ENCODE data around the gene FBN1.

Gene FBN1

GRCh38 chr15:48645558-48646330, at the start of gene FBN1:
FBN1 (minus strand) TSS chr15:48645709; CDS start chr15:48644769, 940 bp downstream.
- DNase-seq: no peak

- no peak for DNase-seq
These were observed 48.0 kb upstream of the FBN1 start for GRCh38 chr15:48693484-48693883.

GRCh38 chr15:48688493-48688892, 43.0 kb upstream of the FBN1 start:
- no peak for DNase-seq

GRCh38 chr15:48683991-48684765, 38.7 kb upstream of the FBN1 start:
- DNase-seq: no peak

DNA sequence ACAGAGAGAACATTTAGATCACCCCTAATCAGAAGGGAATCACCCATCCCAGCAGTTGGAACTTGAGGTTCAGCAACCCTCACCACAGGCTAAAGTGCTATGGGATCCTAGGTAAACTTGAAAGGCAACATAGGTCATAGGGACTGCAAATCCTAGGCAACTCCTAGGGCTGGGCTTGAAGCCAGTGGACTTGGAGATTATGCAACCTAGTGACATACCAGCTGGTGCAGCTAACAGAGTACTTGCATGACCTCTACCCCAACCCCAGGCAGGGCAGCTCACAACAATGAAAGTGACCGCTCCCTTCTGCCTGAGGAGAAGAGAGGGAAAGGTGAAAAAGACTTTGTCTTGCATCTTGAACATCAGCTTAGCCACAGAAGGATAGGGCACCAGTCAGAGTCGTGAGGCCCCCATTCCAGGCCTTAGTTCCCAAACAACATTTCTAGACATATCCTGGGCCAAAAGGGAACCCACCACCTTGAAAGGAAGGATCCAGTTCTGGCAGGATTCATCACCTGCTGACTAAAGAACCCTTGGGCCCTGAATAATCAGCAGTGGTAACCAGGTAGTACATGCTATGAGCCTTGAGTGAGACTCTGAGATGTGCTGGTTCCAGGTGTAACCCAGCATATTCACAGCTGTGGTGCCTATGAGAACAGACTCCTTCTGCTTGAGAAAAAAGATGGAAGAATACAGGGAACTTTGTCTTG, 37.6 kb upstream of the FBN1 start:
- no peak for DNase-seq

GRCh38 chr15:48681353-48681752, 35.8 kb upstream of the FBN1 start:
- no peak for DNase-seq

DNA sequence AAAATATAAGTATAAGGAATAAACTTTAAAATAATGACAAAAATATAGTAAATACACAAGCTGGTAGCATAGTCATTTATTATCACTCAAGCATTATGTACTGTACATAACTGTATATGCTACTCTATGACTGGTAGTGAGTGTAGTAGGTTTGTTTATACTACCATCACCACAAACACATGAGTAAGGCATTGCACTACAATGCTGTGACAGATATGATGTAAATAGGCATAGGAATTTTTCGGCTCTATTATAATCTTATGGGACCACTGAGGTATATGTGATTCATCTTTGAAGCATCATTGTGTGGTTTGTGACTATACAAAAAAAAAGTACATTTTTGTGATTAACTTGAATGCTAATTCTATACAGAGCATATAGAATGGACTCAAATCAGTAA, 35.3 kb upstream of the FBN1 start:
- DNase-seq: no peak

- no peak for DNase-seq
These were observed 34.4 kb upstream of the FBN1 start for GRCh38 chr15:48679952-48680351.

DNA sequence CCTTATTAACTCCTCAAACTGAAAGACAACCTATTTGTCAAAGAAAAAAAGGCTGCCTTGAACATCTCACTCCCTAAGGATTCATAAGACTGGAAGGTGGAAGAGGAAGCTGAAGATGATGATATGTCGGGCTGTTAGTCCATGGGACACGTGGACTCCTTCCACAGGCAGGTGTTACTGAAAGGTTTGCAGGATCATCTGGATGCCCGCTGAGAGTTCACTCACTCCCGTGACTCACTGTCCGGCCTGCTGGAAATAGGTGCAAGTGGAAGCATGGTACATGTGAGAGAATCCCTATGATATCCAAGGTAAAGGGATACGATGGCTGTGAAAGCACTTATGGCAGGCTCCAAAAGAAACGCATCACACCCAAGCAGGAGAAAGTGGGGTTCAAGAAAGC, 33.3 kb upstream of the FBN1 start:
- DNase-seq: no peak

GRCh38 chr15:48677821-48678220, 32.3 kb upstream of the FBN1 start:
- no peak for DNase-seq

GRCh38 chr15:48675436-48675835, 29.9 kb upstream of the FBN1 start:
- DNase-seq: no peak

DNA sequence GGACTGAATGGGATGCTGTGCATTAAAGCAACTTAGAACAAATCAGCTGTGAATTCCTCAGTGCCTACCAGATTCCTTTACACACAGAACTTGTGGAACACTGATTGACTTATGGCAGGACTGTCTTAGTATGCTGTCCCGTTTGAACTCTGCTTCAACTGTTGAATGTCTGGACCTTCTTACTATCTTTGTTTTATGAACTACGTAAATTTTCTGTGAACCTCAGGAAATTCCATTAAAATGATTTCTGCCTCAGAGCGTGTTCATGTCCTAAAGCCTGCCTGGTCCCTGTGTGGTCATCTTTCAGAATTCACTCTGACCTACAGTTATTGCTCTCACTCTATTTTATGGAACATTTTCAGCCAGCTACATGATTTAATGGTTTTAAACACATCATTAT, 29.4 kb upstream of the FBN1 start:
- no peak for DNase-seq

DNA sequence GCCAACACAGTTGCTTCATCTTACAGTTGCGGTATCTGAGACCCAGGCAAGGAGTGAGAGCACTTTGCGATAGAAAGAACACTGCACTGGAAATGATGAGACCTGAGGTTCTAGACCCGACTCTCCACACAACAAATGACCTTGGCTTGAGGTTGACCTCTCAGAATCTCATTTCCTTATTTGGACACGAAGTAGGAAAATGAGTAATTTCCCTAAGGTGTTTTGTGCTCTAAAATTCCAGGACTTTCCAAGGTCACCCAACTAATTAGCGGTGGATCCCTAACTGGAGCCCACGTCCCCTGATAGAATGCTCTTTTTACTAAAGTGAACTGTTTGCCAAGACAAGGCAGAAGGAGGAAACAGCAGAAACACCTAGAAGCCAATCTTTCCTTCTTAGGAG, 26.7 kb upstream of the FBN1 start:
- DNase-seq: no peak

- no peak for DNase-seq
These were observed 25.9 kb upstream of the FBN1 start for GRCh38 chr15:48671103-48672022.

- DNase-seq: no peak
These were observed 22.2 kb upstream of the FBN1 start for GRCh38 chr15:48667701-48668100.

DNA sequence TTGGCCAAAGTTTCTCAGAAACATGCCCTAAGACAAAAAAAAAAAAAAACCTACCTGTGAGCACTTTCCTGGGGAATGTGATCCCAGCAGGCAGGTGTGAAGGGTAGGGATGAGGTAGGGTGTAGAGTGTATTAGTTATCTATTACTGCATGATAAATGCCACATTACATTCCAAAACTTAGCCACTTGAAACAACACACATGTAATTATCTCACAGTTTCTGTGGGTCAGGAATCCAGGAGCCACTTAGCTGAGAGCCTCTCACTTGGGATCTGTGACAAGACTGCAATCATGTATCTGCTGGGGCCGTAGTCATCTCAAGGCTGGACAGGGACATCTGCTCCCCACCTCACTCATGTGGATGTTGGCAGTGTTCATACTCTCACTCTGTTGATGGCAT, 18.9 kb upstream of the FBN1 start:
- DNase-seq: no peak

DNA sequence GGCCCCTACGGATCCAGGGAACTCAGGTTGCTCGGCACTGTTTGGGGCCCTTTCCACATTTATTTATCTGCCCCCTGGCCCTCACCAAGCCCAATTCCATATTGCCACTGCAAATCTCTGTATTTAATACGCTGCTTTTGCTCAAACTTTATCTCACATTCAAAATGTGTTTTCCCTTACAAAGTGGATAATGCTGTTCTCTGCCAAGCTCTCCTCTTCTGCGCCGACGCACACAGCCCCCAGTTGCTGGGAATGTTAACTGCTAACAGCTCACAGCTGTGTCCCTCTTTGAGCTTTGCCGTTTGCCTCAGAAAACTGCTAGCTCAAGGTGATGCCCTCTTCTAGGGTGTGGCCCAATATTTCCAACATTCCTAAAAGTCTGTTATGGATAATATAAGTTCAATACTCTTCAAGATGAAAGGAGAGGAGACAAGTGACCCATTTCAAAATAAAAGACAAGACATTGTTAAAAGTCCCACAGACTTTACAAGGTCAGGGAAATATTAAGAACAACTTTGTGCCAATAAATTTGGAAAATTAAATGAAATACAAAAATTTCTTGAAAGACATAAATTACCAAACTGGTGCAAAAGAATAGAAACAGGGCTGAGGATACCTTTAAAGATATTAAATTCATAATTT, 12.6 kb upstream of the FBN1 start:
- no peak for DNase-seq

- DNase-seq: no peak
These were observed 9.3 kb upstream of the FBN1 start for GRCh38 chr15:48654801-48655200.

- no peak for DNase-seq
These were observed 8.6 kb upstream of the FBN1 start for GRCh38 chr15:48653913-48654670.

DNA sequence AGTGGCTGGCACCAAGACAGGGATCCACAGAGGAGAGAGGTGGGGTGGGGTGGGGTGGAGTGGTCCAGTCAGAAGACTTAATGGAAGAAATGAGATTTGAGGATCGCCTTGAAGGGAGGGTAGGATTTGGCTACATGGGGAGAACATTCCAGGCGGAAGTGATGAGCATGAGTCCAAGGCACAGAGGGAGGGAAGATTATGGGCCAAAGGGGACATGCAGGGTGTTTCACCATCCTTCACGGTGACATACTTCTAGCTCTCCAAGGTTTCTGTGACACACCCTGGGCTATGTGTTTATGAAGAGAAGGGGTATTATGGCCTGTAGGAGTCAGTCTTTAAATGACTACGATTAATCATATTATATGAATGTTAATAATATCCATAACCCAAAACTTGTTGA, 7.7 kb upstream of the FBN1 start:
- no peak for DNase-seq

DNA sequence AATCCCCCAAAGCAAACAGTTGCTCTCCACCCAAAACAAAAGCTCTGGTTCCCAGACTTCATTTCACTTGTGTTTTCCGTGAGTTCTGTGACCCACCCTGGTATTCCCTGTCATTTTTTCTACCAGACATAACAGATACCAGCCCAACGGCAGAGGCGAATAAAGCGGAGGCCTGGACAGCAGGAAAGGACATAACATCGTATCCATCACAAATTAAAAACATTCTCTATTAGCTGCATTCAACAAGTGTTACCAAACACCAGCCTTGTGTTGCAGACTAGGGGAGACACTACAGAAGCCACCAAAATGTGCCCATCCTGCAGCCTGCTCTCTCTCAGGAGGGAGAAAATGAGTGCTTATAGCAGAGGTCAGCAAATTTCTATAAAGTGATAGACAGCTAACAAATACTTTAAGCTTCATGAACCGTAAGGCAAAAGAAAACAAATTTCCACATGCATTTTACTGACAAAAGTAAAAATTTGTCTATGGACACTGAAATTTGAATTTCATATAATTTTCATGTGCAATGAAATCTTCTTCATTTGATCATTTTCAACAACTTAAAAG, 7.1 kb upstream of the FBN1 start:
- no peak for DNase-seq

Measured in CD4-positive, alpha-beta T cell treated with Interleukin-12 subunit alpha and Interleukin-12 subunit beta, for 1 hour (primary cell).